ENCODE data around the gene PDRG1. TPM values are rescaled to one million over a fixed set of nuclear protein-coding genes. Genes with fewer than 3 reads are reported as not detected.

Gene PDRG1
- total and polyA plus RNA-seq, 12 donors, result 6.4 to 12.8 (median 7.5) TPM

- intact Hi-C loops (cut with DNase I), result no loop called here
- 59 to 75% methylated on average over 1 of the region's 1 CpG for WGBS, 2 donors
Observed at GRCh38 chr20:31991339-31991705, 39.5 kb upstream of the PDRG1 start.

GRCh38 chr20:31990641-31991338 is 38.9 kb upstream of the PDRG1 start:
- DNase-seq (no peak), ATAC-seq (no peak)
- H3K9me3 ChIP-seq, result no peaks in the 10 kb centered on the region
- 64 to 71% methylated on average over 6 of the region's 6 CpGs for WGBS, 2 donors
- no peaks in the 10 kb centered on the region for H3K36me3 ChIP-seq
- peaks cover 0 to 30% (median 23%) of the 10 kb centered on the region in 7 donors for H3K27me3 ChIP-seq
- H3K4me3 ChIP-seq, result no peak overlapping the region
- H3K27ac ChIP-seq, result no peak overlapping the region
- peaks cover 0 to 6% (median 0%) of the 10 kb centered on the region in 9 donors for H3K4me1 ChIP-seq
- no peak for TF ChIP-seq CTCF (IDR thresholded peaks at IDR 0.05)
- intact Hi-C loops (cut with DNase I), result no loop called here

More at GRCh38 chr20:31991339-31991705, 39.5 kb upstream of the PDRG1 start:
- peaks cover 0 to 33% (median 26%) of the 10 kb centered on the region in 7 donors for H3K27me3 ChIP-seq
- no peak for DNase-seq
- no peak for TF ChIP-seq CTCF (IDR thresholded peaks at IDR 0.05)
- H3K4me3 ChIP-seq, result no peak overlapping the region
- no peak for ATAC-seq
- H3K4me1 ChIP-seq, result peaks cover 0 to 6% (median 0%) of the 10 kb centered on the region in 9 donors
- no peak overlapping the region for H3K27ac ChIP-seq
- no peaks in the 10 kb centered on the region for H3K36me3 ChIP-seq
- H3K9me3 ChIP-seq, result no peaks in the 10 kb centered on the region

- no peak for ATAC-seq
- no peaks in the 10 kb centered on the region for H3K36me3 ChIP-seq
- 72 to 73% methylated on average over 8 of the region's 8 CpGs for WGBS, 2 donors
Observed at GRCh38 chr20:31989030-31989645, 37.3 kb upstream of the PDRG1 start.

More at GRCh38 chr20:31989030-31989645, 37.3 kb upstream of the PDRG1 start:
- intact Hi-C loops (cut with DNase I), result no loop called here
- H3K4me1 ChIP-seq, result no peaks in the 10 kb centered on the region
- no peak for DNase-seq
- no peak overlapping the region for H3K27ac ChIP-seq
- H3K27me3 ChIP-seq, result peaks cover 0 to 17% (median 6%) of the 10 kb centered on the region in 7 donors
- H3K4me3 ChIP-seq, result no peak overlapping the region
- H3K9me3 ChIP-seq, result no peaks in the 10 kb centered on the region
- TF ChIP-seq CTCF (IDR thresholded peaks at IDR 0.05), result no peak
